GM19023 (cell line): ENCODE data around the gene KNDC1.
"Not testable (repeated sequence)": the region's sequence is repeated elsewhere in the genome, so short reads cannot be mapped to it uniquely, and the experiment has no call there.

Experiments
- ATAC-seq: cut with Tn5 transposase; IDR thresholded peaks from one replicate; pipeline ENCODE4 v1.9.1; 2021; ENCODE audit warnings: mild to moderate bottlenecking, moderate library complexity; ENCODE audit not compliant: unreplicated experiment

KNDC1 gene

GRCh38 chr10:133218891-133219290, 58.9 kb downstream of the KNDC1 start:
- no peak for ATAC-seq

GRCh38 chr10:133219782-133220181, 59.8 kb downstream of the KNDC1 start:
- no peak for ATAC-seq

- no peak for ATAC-seq
Observed at GRCh38 chr10:133221331-133221730, 61.3 kb downstream of the KNDC1 start.

- ATAC-seq: not testable (repeated sequence)
Observed at GRCh38 chr10:133221756-133222155, 61.7 kb downstream of the KNDC1 start.

GRCh38 chr10:133224076-133224475, 64.1 kb downstream of the KNDC1 start:
- ATAC-seq: no peak

GRCh38 chr10:133224756-133225372, 64.8 kb downstream of the KNDC1 start:
- no peak for ATAC-seq

- ATAC-seq: no peak
Observed at GRCh38 chr10:133225707-133226191, 65.7 kb downstream of the KNDC1 start.

- ATAC-seq: no peak
Observed at GRCh38 chr10:133226251-133226808, 66.3 kb downstream of the KNDC1 start.

GRCh38 chr10:133227256-133227655, 67.2 kb downstream of the KNDC1 start:
- ATAC-seq: no peak

GRCh38 chr10:133229265-133230043, 69.4 kb downstream of the KNDC1 start:
- no peak for ATAC-seq

GRCh38 chr10:133230044-133230361, 70.0 kb downstream of the KNDC1 start, which contains the start of gene UTF1:
TSS of gene UTF1 (plus strand) at chr10:133230217. CDS start at chr10:133230289, 72 bp downstream.
- no peak for ATAC-seq

GRCh38 chr10:133230387-133231195, 70.6 kb downstream of the KNDC1 start:
- no peak for ATAC-seq

GRCh38 chr10:133231244-133231945, 71.4 kb downstream of the KNDC1 start:
- ATAC-seq: no peak

GRCh38 chr10:133231946-133232574, 72.0 kb downstream of the KNDC1 start:
- no peak for ATAC-seq

- not testable (repeated sequence) for ATAC-seq
Observed at GRCh38 chr10:133234796-133235195, 74.8 kb downstream of the KNDC1 start.

GRCh38 chr10:133235265-133235855, 75.3 kb downstream of the KNDC1 start:
- no peak for ATAC-seq

- no peak for ATAC-seq
Observed at GRCh38 chr10:133235932-133236331, 75.9 kb downstream of the KNDC1 start.

- ATAC-seq: no peak
Observed at GRCh38 chr10:133236401-133237240, 76.6 kb downstream of the KNDC1 start.

- ATAC-seq: no peak
Observed at GRCh38 chr10:133237241-133237587, 77.2 kb downstream of the KNDC1 start.
